Gastroesophageal sphincter (tissue), 3 donors: Measurements from ENCODE around the gene LRFN2.

Experiments used
- EP300 ChIP-seq: sonication (generic); formaldehyde crosslinking; IDR thresholded peaks from one replicate; pipeline ENCODE4 v1.6.1; 2017; ENCODE audit warnings: antibody characterized with exemption, mild to moderate bottlenecking
- TF ChIP-seq, protein P1 (sequence below), 4 experiments: fragments of 200-600 bp in 2 of 4; fragments of 450-650 bp in 2 of 4; sonication (generic) in 1 of 4; IDR thresholded peaks; one replicate each; pipeline ENCODE4 v1.5.1; 2017 to 2019; ENCODE audit warnings: antibody characterized with exemption in 4 of 4, mild to moderate bottlenecking in 2 of 4, moderate library complexity in 2 of 4

DNA sequence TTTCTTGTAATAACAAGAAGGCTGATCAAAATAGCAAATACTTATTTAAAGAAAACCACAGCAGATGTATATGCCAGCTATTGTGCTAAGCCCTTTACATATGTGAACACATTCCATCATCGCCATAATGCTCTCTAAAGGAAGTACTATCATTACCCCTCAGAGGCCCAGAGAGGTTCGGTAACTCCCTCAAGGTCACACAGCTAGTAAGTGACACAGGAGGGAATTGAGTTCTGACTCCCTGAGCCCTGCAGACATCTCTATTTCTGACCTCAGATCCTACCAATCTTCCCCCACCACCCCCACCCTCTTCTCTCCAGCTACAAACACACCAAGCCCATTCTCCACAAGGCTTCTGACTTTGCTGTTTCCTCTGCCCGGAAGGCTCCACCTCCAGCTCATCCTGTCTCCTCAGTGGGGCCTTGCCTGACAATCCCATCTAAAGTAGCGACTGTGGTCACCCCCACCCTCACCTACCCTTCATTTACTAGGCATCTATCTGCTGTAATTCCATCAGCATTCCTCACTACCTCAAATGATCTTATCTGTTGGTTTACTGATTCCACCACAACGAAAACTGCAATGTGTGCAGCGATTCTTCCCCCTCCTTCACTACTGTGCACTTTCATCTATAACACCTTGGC is 234.5 kb downstream of the LRFN2 start:
- TF ChIP-seq, protein P1, sequence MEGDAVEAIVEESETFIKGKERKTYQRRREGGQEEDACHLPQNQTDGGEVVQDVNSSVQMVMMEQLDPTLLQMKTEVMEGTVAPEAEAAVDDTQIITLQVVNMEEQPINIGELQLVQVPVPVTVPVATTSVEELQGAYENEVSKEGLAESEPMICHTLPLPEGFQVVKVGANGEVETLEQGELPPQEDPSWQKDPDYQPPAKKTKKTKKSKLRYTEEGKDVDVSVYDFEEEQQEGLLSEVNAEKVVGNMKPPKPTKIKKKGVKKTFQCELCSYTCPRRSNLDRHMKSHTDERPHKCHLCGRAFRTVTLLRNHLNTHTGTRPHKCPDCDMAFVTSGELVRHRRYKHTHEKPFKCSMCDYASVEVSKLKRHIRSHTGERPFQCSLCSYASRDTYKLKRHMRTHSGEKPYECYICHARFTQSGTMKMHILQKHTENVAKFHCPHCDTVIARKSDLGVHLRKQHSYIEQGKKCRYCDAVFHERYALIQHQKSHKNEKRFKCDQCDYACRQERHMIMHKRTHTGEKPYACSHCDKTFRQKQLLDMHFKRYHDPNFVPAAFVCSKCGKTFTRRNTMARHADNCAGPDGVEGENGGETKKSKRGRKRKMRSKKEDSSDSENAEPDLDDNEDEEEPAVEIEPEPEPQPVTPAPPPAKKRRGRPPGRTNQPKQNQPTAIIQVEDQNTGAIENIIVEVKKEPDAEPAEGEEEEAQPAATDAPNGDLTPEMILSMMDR (IDR thresholded peaks at IDR 0.05): no peak
- TF ChIP-seq EP300: no peak
